H1 (cell line): ENCODE data around the gene TMED10. TPM values are rescaled to one million over a fixed set of nuclear protein-coding genes. Genes with fewer than 3 reads are reported as not detected.

Experiments used
- ATF2 ChIP-seq: IDR thresholded peaks from 2 replicates; pipeline ENCODE4 v1.6.1; 2012; ENCODE audit warnings: low read length, inconsistent platforms
- BRCA1 ChIP-seq: IDR thresholded peaks from 2 replicates; pipeline ENCODE4 v1.6.1; 2012; ENCODE audit warnings: low read depth, low read length, improper control_type of control experiment
- CHD1 ChIP-seq: IDR thresholded peaks from 2 replicates; pipeline ENCODE4 v1.6.1; 2012; ENCODE audit warnings: low read depth, low read length, improper control_type of control experiment
- CREB1 ChIP-seq: IDR thresholded peaks from 2 replicates; pipeline ENCODE4 v1.6.1; 2012; ENCODE audit warnings: inconsistent platforms
- NRF1 ChIP-seq: IDR thresholded peaks from 2 replicates; pipeline ENCODE4 v1.6.1; 2011; ENCODE audit warnings: mild to moderate bottlenecking, low read depth, low read length, improper control_type of control experiment
- POLR2A ChIP-seq, 2 experiments: IDR thresholded peaks; 1 replicate in 1 of 2; 2 replicates in 1 of 2; pipeline ENCODE4 v1.6.1; 2011; ENCODE audit warnings: low read depth in 2 of 2, low read length in 2 of 2, mild to moderate bottlenecking in 2 of 2; ENCODE audit errors: control extremely low read depth in 1 of 2
- RAD21 ChIP-seq, 2 experiments: IDR thresholded peaks in 1 of 2; conservative IDR thresholded peaks in 1 of 2; 2 replicates each; pipeline ENCODE4 v1.6.1; 2011; ENCODE audit warnings: low read depth in 2 of 2, low read length in 2 of 2, improper control_type of control experiment in 1 of 2, inconsistent platforms in 1 of 2, mild to moderate bottlenecking in 1 of 2, moderate library complexity in 1 of 2
- SAP30 ChIP-seq: fragments of 300-600 bp; sonication (generic); IDR thresholded peaks from 2 replicates; pipeline ENCODE4 v1.7.1; 2012; ENCODE audit warnings: low read length, moderate library complexity, mild to moderate bottlenecking, inconsistent platforms; ENCODE audit not compliant: insufficient read depth, insufficient replicate concordance
- TEAD4 ChIP-seq: IDR thresholded peaks from 2 replicates; pipeline ENCODE4 v1.6.1; 2012; ENCODE audit warnings: low read depth, low read length, inconsistent platforms, mixed read lengths
- YY1 ChIP-seq: IDR thresholded peaks from 2 replicates; pipeline ENCODE4 v1.6.1; 2011; ENCODE audit warnings: low read depth, mild to moderate bottlenecking, low read length
- ZNF274 ChIP-seq: IDR thresholded peaks from 2 replicates; pipeline ENCODE4 v1.7.0; 2012; ENCODE audit warnings: low read length, borderline replicate concordance; ENCODE audit errors: extremely low read depth
- polyA plus RNA-seq, 7 experiments: library from polyadenylated mRNA; depleted of rRNA in 3 of 7; stranded (reverse) in 5 of 7; unstranded in 2 of 7; fragments of >200 nt in 5 of 7; fragments of 200-250 nt in 2 of 7; gene quantifications; 1 replicate in 5 of 7; 2 replicates in 1 of 7; 4 replicates in 1 of 7; pipeline versions ENCODE4 v1.2.1 to v1.2.3, GENCODE V29; 2011 to 2013; ENCODE audit warnings: missing spikeins in 2 of 7, mixed read lengths in 2 of 7
- total RNA-seq: library from RNA; stranded (reverse); fragmentation: NEBNext Ultra II Directional; extraction: Animal tissue kit (Norgen Biotek cat#: 25700); gene quantifications from 2 replicates; pipeline ENCODE4 v1.2.1, GENCODE V29; 2021

TMED10 gene
- total and polyA plus RNA-seq, 2 of the 8 experiments (the other 6 are each of a cell fraction or from before 2014, with no cell fraction given) = 218 to 250 TPM

- TF ChIP-seq ZNF274 (no peak), YY1 (no peak), TEAD4 (peak; percentile 65; the same call in 1 of the 2 replicates), NRF1 (no peak), CHD1 (no peak), CREB1 (0 out of 2 replicates have a peak, but pooled peaks have one; percentile 29), ATF2 (no peak), RAD21 (IDR thresholded peaks at IDR 0.05 in 1 of 2, conservative IDR thresholded peaks at IDR 0.05 in 1 of 2; ENCODE audit: low read depth in 2 of 2, low read length in 2 of 2) (peak; percentile 40 to 58), SAP30 (no peak), BRCA1 (no peak), POLR2A (IDR thresholded peaks at IDR 0.05; ENCODE audit: control extremely low read depth in 1 of 2, low read depth in 2 of 2, low read length in 2 of 2) (no peak)
Observed at GRCh38 chr14:75147423-75148071, 28.9 kb downstream of the TMED10 start (continued).
